Measurements from ENCODE around the gene GZMB. TPM values are rescaled to one million over a fixed set of nuclear protein-coding genes. Genes with fewer than 3 reads are reported as not detected.

The GZMB gene
- total RNA-seq, 1 donor from 2014 or later, result 0.52 TPM

Other genes starting within 250 kb of the GZMB start
- 19.3 TPM for gene NYNRIN, start 235.2 kb downstream of the GZMB start, total RNA-seq
- under 0.01 TPM for gene CBLN3, start 204.5 kb downstream of the GZMB start, total RNA-seq
- gene KHNYN, start 204.2 kb downstream of the GZMB start, total RNA-seq, result 38.1 TPM
- gene SDR39U1, start 191.4 kb downstream of the GZMB start, total RNA-seq, result 12.0 TPM
- gene CMA1, start 125.9 kb downstream of the GZMB start, total RNA-seq, result 0.52 TPM
- gene CTSG, start 57.9 kb downstream of the GZMB start, total RNA-seq, result 0.52 TPM
- not detected for gene GZMH, start 24.5 kb downstream of the GZMB start, total RNA-seq

All from skeletal muscle tissue (tissue), 1 donor.